Stimulated activated CD8-positive, alpha-beta memory T cell treated with anti-CD3 and anti-CD28 coated beads, Interleukin-15, amount 100 ng/mL, for 24 hours (primary cell): Measurements from ENCODE around the gene SMOC1.

Source experiments
- DNase-seq: peaks from one replicate; pipeline ENCODE4 v3.0.0-alpha.2; 2020; ENCODE audit warnings: low read depth

The SMOC1 gene, protein sequence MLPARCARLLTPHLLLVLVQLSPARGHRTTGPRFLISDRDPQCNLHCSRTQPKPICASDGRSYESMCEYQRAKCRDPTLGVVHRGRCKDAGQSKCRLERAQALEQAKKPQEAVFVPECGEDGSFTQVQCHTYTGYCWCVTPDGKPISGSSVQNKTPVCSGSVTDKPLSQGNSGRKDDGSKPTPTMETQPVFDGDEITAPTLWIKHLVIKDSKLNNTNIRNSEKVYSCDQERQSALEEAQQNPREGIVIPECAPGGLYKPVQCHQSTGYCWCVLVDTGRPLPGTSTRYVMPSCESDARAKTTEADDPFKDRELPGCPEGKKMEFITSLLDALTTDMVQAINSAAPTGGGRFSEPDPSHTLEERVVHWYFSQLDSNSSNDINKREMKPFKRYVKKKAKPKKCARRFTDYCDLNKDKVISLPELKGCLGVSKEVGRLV

DNA sequence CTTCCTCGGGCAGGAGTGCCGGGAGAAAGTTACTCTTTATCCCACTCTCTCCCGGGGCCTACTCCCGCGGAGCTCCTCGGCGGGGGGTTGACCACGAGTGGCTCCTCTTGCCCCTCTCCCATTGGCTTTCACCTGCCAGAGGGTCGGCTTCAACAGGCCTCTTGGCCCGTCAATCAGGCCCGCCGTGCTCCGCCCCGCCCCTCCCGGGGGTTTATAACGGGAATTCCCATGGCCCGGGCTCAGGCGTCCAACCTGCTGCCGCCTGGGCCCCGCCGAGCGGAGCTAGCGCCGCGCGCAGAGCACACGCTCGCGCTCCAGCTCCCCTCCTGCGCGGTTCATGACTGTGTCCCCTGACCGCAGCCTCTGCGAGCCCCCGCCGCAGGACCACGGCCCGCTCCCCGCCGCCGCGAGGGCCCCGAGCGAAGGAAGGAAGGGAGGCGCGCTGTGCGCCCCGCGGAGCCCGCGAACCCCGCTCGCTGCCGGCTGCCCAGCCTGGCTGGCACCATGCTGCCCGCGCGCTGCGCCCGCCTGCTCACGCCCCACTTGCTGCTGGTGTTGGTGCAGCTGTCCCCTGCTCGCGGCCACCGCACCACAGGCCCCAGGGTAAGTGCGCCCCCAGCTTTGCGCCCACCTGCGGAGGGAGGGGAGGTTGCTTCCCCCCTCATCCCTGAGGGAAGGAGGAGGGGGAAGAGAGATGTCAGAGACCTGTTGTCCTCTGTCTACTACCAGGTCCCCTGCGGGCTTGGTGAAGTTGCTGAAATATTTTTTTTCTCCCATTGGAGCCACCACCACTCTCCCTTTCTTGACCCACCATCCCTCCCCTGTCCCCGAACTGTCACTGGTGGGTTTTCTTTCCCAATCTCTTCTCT lies at the start of gene SMOC1:
Gene SMOC1, plus strand, starts transcription at position 242 of the 869 bp plus-strand sequence. Its CDS starts 263 bp downstream, at position 505.
- no peak for DNase-seq

GRCh38 chr14:69838881-69839416 lies 40.3 kb upstream of the SMOC1 start:
- no peak for DNase-seq

DNA sequence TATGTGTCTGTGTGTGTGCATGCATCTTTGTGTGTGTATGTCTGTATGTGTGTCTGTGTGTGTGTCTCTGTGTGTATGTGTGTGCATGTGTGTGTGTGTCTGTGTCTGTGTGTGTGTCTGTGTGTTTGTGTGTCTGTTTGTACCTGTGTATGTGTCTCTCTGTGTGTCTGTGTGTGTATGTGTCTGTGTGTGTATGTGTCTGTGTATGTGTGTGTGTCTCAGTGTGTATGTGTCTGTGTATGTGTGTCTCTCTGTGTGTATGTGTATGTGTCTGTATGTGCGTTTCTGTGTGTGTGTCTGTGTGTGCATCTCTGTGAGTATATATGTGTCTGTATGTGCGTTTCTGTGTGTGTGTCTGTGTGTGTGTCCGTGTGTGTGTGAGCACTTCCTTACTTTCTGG lies 39.6 kb upstream of the SMOC1 start:
- no peak for DNase-seq

DNA sequence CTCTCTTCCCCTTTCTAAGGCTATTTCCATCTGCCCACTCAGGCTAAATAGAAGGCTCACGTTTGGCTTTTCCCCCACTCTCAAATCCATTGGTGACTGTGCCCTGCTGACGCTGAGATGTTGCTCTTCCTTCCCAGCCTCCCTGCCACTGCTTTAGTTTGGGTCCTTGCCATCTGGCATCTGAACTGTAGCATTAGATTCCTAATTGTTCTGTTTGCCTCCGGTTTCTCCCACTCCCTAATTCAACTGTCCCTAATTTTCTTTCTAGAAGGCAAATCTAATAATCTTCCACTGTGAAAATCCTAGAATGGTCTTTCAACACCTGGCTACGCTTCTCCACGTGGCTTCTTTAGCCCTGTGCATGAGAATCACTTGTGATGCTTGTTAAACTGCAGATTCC lies 37.6 kb upstream of the SMOC1 start:
- DNase-seq: no peak

DNA sequence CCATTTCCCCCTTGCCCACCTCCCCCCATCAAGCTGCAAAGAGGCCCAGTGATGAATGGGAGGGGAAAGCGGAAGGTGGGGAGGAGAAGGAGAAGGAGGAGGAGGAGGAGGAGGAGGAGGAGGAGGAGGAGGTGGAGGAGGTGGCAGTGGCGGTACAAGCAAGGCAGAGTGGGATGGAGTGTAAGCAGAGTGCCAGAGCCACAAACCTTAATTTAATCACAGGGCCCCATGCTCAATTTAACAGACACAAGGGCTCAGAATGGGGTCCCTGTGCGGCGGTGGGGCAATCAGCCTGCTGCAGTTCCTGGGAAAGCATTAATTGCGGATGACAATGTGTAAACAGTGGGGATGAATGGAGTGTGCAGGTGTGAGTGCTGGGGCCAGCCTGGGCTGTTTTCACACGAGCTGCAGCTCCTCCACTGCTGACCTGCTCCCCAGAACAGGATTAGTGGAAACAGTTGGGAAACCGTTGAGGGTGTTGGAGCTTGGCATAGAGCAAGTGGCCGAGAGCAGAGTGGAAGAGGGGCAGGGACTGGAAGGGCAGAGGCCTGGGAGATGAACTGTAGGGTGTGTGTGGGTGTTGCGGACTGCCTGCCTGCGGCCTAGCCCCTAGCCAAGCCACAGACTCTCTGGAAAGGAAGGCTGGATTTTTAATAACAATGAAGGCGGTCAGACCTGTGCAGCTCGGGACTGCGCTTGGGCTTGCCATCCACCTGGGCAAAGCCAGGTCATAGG lies 36.4 kb upstream of the SMOC1 start:
- no peak for DNase-seq

DNA sequence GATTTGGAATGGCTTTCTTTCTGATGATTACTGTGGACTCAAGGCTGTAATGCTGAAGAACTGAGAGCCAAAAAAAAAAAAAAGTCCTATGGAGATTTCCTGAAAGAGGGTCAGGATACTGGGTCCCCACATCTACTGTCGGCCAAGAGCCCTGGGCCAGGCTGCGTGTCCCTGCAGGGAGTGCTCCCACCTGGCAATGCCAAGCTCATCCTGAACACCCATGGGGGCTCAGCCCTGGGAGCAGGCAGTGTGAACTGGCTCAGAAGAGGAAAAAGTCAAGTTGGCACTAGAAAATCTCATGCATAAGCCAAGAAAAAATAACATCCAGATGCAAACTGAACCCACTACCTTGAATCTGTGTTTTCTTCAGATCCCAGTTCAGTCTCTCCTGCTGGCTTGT lies 35.0 kb upstream of the SMOC1 start:
- DNase-seq: no peak

DNA sequence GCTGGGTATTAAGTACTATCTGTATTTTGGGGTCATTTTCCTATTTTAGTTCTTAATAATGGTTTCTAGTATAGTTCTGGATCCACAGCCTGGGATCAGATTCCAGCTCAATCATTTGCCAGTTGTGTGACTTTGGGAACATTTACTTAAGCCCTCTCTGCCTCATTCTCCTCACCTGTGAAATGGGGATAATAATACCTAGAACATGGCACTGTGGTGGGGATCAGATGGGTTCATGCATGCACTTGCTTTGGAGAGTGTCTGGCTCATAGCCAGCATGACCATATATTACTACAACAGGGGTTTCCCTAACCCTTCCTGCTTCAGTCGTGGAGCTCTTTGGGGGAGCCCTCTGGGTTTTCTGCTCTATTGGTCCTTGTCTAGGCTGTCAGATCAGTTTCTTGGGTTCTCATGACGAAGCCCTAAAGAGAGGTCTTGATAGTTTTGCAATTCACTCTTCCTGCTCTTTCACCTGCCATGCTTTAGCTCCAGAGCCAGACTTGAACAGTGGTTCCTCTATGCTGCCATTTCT lies 34.1 kb upstream of the SMOC1 start:
- DNase-seq: no peak

DNA sequence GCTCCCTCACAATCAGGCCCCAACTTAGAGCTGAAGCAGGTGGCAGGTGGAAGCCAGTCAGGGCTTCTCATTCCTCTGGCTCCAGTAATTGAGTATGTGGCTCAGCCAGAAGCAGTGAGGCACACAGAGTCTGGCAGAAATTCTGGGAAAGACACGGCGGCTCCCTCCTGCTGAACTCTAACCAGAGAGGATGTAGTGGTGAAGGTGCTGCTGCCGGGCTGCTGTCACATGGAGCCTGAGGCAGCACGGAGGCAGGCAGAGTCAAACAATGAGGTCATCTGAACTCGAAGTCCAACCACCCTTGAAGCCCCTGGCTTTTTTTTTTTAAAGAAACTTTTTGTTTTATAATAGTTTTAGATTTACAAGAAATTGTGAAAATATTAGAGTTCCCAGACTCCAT lies 33.4 kb upstream of the SMOC1 start:
- DNase-seq: no peak

GRCh38 chr14:69848156-69848555 lies 31.1 kb upstream of the SMOC1 start:
- DNase-seq: no peak

DNA sequence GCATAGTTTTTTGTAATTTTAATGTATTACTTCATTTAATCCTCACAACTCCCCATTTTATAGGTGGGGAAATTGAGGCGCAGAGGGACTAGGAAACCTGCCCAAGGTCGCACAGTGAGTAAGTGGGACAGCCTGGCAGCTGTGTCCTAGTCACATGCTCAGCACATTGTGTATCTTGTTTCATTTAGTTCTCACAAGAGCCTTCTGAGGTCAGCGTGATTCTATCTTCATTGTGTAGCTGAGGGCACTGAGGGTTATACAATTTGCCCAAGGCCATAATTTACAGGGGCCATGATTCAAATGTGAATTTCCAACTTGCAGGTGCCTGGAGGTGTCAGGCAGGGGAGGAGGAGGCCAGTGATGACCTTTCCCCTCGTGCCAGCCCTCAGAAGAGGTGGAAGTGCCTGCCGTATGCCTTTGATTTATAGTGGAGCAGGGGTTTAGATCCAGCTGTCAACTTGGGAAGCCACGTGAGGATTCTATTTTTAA lies 30.3 kb upstream of the SMOC1 start:
- no peak for DNase-seq

GRCh38 chr14:69850086-69850735 lies 29.0 kb upstream of the SMOC1 start:
- DNase-seq: no peak

GRCh38 chr14:69850736-69851112 lies 28.5 kb upstream of the SMOC1 start:
- DNase-seq: no peak

GRCh38 chr14:69852531-69853321 lies 26.5 kb upstream of the SMOC1 start:
- no peak for DNase-seq

DNA sequence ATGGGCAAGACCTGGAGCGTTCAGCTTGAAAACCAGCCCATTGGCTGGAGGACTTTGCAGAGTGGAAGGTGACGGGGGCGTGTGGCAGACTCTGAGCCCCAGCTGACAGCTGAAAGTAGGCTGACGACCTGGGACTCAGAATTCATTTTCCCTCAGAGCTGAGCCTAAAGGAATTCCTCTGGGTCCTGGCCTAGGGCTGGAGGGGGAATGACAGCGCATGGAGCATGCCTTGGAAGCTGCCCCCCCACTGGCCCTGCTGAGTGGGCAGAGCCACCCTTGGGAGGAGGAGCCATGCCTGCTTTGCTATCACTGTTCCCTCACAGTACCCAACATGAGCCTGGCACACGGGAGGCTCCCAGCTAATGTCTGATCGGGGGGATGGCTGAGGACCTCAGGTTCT lies 25.4 kb upstream of the SMOC1 start:
- no peak for DNase-seq

DNA sequence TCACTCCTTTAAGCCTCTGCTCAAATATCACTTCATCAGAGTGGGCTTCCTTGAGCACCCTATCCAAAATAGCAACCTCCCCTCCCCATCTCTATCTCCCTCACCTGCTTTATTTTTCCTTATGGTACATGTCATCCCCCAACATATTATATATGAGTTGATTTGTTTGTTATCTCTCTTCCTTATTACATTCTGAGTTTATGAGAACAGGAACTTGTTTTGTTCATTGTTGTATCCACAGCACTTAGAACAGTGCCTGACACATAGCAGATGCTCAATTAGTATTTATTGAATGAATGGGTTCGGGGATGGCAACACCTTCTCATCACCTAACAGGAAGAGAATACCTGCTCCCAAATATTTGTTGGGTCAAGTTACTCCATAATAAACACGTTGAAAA lies 24.6 kb upstream of the SMOC1 start:
- DNase-seq: no peak

DNA sequence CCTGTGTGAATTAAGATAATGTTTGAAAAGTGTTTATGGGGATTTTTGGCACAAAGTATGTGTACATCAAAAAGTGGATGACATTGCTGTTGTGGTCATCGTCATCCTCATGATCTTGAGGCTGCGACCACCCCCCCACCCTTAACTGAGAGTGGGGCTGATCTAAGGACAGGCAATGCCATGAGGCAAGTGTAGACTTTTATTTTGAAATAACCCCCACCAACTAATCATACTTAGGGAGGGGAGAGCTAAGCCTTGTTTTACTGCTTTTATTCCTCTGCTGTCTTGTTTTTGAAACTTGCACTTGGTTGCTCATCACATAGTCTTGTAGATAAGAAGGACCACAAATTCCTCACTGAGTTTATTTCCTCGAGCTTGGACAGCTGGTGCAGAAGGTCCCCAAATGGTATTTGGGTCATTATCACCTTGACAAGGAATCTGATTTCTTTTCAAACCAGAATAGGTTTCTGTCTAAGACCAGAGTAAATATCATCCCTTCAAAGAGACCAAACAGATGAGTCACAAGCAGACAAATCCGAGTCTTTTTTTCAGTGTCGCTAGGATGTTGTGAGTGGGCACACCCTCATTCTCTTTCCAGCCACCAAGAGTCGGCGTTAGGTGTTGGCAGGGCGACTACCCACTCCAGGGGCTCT lies 23.9 kb upstream of the SMOC1 start:
- DNase-seq: no peak

DNA sequence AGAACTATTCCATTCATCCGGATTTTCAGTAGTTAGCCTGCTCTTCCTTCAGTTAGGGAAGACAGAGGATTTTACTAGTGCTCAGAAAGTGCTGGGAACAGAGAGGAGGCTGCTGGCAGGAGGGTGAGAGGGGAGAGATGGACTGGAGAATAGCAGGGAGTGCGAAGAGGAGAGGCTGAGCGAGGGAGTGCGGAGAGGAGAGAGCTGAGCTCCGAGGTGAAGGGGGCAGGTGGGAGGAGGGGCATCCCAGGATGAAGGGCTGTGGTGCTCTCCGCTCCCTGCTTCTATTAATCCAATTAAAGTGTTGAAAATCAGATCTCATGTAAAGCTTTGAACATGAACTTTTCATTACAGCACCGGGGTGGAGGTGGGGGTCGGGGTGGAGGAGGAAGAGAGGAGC lies 20.4 kb upstream of the SMOC1 start:
- no peak for DNase-seq

DNA sequence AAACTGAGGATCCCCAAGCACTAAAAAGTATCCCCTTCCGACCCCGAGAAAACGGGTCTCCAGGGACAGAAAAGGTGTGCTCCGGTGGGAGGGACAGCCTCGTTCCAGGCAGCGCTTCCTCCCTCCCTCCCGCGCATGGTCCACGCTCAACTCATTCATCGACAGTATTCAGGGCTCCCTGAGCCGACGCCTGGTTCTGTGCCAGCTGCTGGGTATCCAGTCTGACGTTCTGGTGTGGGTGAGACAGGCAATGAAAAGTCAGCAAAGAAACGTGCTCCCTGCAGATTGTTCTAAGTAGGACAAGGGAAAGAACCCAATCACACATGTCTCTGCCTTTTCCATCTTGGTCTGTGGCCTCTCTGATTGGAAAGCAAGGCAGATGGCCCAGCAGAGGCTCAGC lies 19.6 kb upstream of the SMOC1 start:
- no peak for DNase-seq

DNA sequence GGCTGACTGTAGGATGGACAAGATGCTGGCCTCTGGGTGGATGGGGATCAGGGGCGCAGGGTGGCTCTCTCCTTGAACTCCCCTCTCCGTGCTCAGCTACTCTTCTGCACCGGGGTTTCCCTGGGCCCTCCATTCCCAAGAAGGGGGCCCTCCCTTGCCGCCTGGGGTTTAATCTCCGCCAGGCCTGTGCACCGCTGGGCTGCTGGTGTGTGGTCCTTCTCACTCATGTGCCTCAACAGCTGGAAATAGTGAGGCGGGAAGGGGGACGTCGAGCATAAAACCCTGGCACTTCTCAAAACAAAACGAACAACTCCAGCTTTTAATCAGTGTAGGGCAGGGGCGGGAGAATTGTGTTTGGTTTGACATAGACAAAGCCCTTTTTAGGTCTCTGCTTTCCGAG lies 19.0 kb upstream of the SMOC1 start:
- no peak for DNase-seq

GRCh38 chr14:69861025-69861569 lies 18.1 kb upstream of the SMOC1 start:
- DNase-seq: no peak
